ENCODE data around the gene CDH13. TPM values are rescaled to one million over a fixed set of nuclear protein-coding genes. Genes with fewer than 3 reads are reported as not detected.

Gene CDH13
- polyA plus RNA-seq, 5 donors: 2.5 to 4.6 (median 3.3) TPM

DNA sequence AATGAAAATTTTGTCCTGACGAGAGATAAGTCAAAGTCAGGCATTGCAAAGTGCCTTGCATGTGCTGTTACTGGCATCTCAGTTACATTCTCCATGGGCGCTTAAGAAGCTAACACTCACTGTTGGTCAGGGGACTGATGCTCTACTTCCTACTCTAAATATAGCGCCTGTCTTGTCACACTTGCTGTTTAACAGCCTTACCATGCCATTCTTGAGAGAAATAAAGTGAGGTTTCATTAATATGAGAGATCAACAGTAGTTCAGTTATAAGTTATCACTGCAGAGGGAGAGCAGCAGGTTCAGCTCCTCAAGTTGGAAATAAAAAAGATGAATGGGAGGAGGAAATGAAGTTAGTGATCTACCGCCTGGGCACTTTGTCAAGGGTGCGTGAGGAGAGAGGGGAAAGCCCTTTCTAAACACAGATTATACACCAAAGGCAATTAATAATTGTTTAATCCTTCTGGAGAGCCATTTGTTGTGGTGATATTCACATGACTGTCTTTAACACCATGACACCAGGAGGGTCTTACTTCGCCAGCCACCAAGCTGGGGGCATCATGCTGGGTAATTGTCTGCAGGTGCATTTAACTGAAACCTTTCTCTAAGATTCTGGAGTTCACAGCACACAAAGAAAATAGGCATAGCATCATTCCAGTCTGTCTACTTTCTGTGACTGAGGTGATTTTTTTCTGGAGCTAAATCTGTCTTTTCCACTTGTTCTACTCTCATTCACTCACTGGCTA, 612.4 kb downstream of the CDH13 start:
- no peak for DNase-seq

DNA sequence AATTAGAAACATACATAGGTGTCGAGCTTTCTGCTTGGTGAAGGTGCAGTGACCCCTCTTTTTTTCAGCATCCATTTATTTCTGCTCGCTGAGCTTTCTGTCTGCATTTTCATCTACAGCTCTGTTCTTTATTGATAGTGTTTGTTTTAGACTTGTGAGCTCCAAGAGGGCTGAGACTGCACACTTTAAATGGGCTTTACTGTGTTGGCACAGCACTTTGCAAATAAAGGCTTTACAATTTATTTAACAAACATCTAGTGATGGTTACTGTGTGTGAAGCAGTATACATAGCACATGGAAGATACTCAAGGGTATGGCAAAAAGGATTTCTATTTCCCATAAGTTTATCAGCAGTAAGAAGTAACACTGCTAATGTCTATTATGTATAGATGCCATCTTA, 617.3 kb downstream of the CDH13 start:
- no peak for DNase-seq

DNA sequence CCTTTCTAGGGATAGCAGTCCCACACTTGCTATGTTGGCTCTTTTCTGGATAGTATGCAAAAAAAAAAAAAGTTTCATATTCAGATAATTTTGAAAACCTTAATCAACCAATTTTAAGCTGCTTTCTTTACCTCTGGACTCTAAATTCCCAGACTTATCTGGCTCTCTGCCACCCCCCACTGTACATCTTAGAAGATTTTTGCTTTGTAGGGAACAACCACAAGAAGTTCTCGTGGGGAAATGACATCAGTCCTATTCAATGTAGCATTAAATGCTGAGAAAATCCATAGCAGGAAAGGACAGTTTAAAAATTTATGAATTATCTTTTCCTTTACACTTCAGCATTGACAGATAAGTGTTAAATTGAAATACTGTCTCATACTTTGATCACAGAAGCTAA, 618.3 kb downstream of the CDH13 start:
- DNase-seq: no peak

DNA sequence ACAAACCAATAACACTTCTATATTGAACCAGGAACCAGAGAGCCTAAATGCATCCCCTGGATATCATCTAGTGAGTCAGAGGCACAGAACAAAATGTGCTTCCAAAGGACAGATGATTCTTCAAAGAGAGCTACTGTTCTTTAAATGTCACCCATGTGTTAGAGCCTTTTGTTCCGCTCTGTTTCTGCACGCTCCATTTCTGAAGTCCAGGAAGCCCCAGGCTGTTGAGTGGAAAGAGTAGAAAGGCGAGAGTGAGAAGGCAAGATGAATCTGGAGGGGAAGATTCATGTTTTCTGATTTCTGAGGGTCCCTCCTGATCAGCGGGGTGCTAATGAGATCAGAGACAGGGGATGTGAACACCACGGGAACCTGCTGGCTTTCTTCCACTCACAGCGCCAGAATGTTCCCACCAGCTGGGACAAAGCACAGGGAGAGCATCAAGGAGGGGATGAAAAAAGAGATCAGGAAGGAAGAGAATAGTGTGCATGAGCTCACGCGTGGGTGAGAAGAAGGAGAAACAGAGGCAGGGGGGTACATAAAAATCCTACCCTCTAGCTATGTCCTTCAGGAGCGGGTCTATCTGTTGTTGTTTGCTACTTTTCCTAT, 621.1 kb downstream of the CDH13 start:
- no peak for DNase-seq

DNA sequence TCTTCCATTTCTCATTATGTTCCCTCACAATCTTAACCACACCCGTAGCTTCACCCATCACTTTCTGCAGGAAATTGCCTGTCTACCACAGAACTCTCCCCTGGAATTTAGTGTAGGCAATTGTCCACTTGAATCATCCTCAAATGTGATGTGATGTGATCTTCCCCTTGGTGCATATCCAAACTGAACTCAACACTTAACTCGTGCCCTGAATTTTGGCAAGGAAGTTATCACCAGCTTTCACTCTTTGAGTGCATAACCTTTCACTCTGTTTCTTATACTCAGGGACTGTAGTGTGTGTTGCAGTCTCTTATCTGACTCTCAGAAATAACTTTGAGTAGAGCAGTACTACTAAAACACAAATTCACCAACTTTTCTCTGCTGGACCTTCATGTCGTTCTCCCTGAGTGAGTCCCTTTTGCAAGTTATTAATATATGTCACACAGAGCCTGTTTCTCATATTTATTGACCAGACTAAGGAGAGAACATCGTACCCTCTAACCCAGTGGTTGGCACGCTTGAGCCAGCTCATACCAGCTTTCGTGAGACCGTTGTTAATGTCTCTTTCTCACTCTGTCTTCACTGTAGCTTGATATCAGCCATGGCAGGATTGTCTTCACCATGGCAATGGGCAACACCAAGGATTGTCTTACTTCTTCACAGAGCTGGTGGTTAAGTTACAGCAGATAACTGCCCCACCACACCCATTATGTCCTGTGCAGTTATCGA, 622.1 kb downstream of the CDH13 start:
- no peak for DNase-seq

DNA sequence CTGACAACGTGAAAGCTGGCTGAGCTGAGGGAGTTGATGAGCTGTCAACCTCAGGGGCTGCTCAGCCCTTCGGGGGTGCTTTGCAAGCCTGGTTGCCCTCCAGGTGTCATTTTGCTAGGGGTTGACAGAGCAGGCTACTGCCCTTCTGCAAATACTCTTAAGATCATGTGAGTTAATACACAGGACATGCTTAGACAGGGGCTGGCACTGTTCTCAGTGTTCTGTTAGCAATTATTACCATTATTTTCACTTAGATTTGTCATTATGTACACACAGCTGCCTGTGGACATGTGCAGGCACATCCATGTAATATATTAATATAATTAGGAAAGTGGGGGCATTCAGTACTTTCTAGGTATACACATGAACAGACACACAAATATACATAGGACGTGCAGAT, 626.8 kb downstream of the CDH13 start:
- DNase-seq: no peak

DNA sequence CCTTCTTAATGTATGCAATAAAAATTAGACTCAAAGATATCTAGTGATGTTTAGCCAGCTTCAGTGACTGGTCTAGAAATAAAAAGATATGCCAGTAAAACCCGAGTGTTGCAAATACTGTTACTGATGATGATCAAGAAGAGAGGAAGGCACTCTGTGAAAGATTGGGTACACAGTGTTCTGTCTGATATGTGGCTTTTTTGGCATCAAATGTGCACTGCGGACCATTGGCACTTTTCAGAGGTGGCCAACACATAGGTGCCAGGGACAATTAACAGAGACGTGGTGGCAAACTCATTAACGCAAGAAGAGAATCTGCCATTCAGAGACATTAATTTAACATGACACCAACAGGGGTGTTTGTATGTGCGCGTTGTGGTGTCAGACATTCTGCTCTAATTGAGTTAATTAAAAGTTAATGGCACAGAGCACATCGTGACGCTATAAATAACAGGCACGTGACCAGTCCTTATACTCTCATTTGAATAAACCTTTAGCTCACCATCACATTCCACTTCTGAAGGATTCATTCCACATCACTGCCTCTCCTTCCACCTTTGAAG, 631.7 kb downstream of the CDH13 start:
- DNase-seq: no peak

DNA sequence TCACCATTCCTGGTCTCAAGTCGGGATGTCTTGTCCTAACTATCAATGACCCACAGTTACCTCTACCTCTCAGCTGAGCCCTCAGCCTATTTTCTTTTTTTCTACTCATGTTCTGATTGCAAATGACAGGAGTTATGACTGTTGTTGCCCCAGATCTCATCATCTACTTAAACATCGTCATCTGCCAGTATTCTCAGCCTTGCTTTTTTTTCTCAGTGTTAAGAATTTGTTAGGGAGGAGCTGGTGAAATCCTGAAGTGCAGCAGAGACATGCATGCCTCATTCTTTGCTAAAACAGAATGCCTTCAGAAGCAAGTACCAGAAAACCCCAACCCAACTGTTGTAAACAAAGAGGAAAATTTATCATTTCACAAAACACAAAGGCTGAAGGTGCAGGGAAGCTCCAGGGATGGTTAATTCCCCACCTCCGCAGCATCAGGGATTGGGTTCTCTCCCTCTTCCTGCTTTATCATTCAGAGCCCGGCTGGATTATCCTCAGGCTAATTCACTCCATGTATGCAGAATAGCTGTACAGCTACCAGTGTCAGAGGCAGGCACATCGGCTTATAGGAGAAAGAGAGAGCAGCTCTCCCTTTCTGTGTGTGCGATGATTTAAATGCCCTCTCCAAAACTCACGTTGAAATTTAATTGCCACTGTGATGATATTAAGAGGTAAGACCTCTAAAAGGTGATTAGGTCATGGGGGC, 640.2 kb downstream of the CDH13 start:
- no peak for DNase-seq

DNA sequence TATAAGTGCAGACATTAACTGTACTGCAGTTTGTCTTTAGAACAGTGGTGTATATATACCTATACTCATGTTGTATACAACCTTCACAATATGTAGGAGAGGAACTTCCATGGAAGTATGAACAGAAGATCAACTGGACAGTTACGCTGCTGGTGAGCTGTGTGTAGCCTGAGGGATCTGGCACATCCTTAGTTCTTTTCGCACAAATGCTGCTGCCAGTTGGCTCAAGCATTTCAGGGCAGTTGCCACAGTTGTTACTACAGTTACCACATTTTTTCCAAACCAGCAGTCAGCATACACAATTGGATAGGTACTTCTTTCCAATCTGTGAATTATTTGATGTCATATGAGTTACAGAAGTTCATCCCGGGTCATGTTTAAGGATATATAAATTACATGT, 641.4 kb downstream of the CDH13 start:
- no peak for DNase-seq

DNA sequence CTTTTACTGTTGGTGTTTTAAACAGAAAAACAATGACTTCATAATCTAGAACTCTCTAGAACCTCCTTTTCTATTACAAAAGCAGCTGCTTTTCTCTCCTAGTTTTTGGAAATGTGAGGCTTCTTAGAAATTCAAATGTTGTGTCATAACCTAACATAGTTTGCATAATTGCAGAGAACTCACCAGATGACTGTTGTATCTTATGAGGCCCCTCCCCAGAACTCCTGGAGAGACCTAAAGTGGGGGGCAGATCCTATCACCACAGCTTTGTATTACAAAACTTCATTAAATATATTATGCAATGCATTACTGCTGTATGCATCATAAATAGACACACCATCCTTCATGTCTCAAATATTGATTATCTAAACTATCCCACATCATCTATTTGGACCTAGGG, 642.3 kb downstream of the CDH13 start:
- no peak for DNase-seq

DNA sequence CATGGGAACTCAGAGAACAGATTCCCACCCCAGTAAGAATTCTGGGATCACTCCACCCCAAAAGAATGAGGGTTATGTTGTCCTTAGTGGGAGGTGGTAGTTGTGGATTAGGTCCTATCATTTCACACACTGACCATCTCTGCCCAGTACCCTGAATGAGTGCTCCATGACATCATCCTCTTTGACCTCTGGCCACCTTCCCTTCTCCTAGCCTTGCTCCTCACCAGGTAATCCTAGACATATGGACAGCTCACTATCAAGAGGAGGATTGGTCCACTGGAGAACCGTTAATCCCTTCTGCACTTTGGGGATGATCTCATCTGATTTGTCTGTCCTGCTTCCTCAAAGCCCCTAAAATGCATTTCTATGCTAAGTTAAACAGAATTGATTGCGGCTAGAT, 642.8 kb downstream of the CDH13 start:
- DNase-seq: no peak

DNA sequence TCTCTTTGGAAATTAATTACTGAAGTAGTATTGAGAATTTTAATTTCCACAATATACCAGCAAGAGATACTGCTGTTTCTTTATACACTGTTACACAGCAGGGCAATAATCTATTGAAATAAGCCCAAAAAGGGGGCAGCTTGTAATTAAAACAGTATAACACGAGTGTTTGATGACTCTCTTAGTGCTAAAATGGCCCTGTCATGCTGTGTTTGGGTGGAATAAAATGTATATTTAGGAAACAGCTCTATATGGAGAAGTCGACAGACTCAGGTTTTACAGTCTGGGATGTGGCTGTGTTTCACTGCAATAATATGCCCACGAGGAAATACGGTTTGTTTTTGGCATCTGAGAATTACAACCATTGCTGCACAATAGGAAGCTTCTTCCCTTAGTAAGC, 643.3 kb downstream of the CDH13 start:
- no peak for DNase-seq

DNA sequence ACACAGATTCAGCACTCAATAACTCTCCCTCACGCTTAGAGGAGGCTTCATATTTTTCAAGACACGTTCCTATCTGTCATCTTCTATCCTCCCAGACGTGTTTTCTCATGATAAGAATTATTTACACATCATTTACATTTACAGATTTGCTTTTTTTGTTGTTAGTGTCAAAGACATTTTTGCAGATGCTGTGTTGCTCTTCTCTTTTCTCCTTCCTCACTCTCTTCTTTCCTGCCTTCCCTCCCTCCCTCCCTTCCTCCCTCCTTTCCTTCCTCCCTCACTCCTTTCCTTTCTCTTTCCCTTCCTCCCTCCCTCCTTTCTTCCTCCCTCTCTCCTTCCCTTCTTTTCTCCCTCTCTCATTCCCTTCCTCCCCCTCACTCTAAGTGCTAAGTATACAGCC, 643.9 kb downstream of the CDH13 start:
- no peak for DNase-seq

DNA sequence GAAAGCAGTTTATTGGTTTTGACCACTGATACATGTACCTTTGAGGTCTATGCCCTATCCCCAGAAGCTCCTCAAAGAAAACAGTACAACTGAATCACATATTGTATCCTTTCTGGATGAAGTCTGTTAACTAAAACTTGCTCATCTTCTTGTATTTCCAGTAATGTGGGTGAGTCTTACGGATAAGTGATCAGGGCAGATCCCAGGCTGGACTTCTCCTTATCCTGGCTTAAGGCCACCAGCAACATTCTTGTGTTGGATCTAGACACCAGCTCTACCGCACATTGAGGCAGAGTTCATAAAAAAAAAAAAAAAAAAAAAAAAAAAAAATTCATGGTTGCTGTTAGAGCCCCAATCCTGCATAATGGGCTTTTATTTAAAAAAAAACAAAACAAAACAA, 644.4 kb downstream of the CDH13 start:
- no peak for DNase-seq

DNA sequence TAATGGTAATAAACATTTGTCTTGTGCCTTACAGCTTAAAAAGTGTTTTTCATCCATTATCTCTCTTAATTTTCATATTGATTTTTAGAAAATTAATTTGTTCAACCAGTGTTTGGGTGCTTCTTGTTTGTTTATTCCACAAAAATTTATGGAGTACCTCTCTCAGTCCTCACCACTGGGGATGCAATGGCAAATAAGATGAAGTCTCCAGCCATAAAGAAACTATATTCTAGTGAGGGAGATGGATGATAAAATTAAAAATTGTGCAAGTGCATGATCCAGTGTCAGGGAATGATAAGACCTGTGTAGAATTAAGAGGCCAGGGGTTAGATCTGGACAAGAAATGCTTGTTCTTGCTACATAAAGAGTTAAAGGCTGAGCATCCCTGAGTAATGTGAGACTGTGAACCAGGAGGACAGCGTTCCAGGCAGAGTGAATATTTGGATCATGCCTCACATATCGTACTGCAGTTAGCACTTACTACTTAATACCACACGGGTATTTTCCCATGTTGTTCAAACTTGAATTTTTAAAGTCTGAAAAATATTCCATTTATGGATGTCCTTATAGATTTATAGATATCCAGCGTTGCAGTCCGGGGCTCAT, 645.3 kb downstream of the CDH13 start:
- DNase-seq: no peak

DNA sequence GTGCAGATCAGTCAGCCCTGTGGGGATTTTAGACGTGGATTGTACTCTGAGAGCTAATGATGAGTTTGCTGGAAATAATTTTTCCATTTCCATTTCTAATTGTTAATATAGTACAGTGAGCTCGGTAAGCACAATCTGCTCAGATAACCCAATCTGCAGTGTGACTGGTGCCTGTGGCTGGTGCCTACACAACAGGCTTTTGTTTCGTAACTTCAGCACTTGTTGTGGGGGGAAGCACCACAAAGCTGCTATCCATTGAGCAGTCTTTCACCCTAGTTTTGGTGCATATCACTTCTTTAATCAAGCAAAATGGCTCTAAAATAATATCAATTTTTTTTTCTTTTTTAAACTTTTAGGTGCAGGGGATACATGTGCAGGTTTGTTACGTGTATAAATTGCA, 646.1 kb downstream of the CDH13 start:
- no peak for DNase-seq

DNA sequence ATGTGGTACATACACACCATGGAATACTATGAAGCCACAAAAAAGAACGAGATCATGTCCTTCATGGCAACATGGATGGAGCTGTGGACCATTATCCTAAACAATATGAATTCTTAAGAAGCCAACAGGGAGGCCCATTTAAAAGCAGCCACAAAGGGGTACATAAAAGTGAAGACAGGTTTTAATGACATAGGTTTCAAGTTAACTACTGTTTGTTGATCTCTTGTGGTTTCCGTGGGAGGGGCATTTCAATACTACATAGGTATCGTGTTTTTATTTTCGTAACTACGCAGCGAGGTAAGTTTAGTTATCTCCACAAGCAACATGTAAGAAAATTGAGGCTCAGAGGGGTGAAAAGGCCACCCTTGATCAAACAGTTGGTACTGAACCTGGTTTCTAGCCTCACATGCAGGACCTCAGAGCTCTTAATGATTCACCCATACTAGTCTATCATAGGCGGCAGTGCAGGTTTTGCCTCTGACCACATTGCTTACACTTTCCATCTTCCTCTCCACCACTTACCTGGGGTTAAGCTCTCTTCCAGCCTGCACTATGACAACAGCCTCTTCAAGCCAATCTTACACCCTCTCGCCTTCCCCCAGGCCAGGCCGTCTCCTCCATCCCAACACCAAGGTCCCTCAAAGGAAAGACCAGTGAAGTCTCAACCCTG, 646.9 kb downstream of the CDH13 start:
- DNase-seq: no peak

DNA sequence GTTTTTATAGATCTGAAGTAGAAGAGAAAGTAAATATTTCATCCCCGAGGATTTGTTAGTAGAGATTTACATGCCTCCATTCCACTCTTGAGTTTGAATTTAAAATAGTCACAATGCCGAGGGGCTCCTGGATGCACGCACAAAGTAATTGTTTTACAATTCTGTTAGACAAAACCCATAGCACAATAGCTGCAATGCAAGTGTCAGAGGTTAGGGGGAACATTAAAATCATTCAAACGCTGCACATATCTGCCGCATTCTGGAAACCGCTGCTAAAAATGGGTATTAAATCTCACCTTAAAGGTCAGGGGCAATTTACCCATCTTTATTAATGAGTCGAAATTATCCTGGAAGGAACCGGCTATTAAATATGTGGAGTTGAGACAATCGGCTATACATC, 652.5 kb downstream of the CDH13 start:
- no peak for DNase-seq

DNA sequence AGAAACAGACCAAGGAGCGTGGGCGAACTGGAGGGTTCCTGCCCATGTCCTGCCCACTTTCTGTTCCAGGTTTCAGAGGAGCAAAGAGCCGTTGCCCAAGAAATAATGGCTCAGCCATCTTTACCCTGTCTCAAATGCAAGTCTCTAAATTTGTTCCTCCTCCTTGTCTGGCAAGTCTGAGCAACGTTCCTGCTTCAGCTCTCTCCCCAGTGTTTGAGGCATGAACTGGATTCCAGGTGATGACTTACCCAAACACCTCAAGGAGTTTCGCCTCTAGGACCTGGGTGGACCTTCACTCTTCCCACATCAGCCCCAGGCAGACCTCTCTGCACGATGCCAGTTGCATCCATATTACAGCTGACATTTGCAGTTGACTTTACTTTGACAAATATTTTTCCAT, 659.2 kb downstream of the CDH13 start:
- no peak for DNase-seq

DNA sequence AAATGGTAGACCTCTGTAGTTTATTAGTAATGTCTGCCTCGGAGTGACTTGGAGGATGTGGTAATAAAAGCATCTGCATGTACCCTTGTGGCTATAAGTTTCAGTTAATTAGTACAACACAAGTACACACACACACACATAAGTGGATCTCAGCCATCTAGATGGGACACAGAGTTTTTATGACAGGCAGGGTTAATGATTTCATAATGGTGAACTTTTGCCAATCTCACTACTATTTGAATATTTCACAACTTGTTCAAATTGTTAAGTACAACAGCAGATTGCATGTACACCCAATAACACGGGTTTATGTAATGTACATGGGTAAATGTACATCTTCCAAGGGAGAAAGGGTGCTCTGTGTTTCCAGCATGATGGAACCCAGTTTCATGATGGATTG, 669.7 kb downstream of the CDH13 start:
- DNase-seq: no peak

DNA sequence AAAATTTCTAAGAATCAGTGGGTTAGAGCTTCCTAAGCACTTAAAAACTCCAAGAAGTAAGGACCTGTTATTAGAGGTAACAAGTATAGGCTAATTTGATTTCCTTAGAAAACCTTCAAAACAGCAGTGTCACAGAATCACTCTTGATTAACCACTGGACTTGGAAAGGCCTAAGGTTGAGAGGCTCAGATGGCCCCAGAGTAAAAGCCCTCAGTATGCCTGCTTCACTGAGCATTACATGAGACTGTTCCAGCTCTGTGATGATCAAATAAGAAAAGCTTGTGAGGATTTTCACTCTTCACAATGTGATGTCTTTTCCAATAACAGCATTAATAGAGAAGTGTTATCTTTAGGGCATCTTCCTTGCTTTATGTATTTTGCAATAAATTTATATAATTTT, 671.8 kb downstream of the CDH13 start:
- DNase-seq: no peak
